HG03139 (cell line): ENCODE measurements around the gene ICE1.
"Not testable (repeated sequence)": the region's sequence is repeated elsewhere in the genome, so short reads cannot be mapped to it uniquely, and the experiment has no call there.

Experiments
- ATAC-seq: cut with Tn5 transposase; IDR thresholded peaks from one replicate; pipeline ENCODE4 v1.9.1; 2021; ENCODE audit not compliant: unreplicated experiment

Gene ICE1

GRCh38 chr5:5403741-5404140, 18.7 kb upstream of the ICE1 start:
- ATAC-seq: no peak

- no peak for ATAC-seq
These were observed 18.1 kb upstream of the ICE1 start for GRCh38 chr5:5404381-5404780.

- no peak for ATAC-seq
These were observed 17.0 kb upstream of the ICE1 start for GRCh38 chr5:5405441-5405840.

GRCh38 chr5:5407924-5408323, 14.6 kb upstream of the ICE1 start:
- no peak for ATAC-seq

- ATAC-seq: no peak
These were observed 13.2 kb upstream of the ICE1 start for GRCh38 chr5:5409151-5409810.

- not testable (repeated sequence) for ATAC-seq
These were observed 8.6 kb upstream of the ICE1 start for GRCh38 chr5:5413856-5414255.

GRCh38 chr5:5414999-5415398, 7.5 kb upstream of the ICE1 start:
- no peak for ATAC-seq

GRCh38 chr5:5416733-5417132, 5.7 kb upstream of the ICE1 start:
- ATAC-seq: no peak

GRCh38 chr5:5418006-5418405, 4.5 kb upstream of the ICE1 start:
- ATAC-seq: no peak

- no peak for ATAC-seq
These were observed 3.7 kb upstream of the ICE1 start for GRCh38 chr5:5418764-5419163.

GRCh38 chr5:5419291-5420210, 2.9 kb upstream of the ICE1 start:
- no peak for ATAC-seq

- no peak for ATAC-seq
These were observed 2.2 kb upstream of the ICE1 start for GRCh38 chr5:5420251-5420650.

GRCh38 chr5:5421149-5421960, 1.1 kb upstream of the ICE1 start:
- peak; percentile 25 for ATAC-seq

GRCh38 chr5:5422819-5423515, 490 bp downstream of the ICE1 start:
- ATAC-seq: peak; percentile 9

- ATAC-seq: no peak
These were observed 1.1 kb downstream of the ICE1 start for GRCh38 chr5:5423586-5423985.

- no peak for ATAC-seq
These were observed 2.3 kb downstream of the ICE1 start for GRCh38 chr5:5424736-5425135.

- ATAC-seq: no peak
These were observed 7.7 kb downstream of the ICE1 start for GRCh38 chr5:5430136-5430535.

GRCh38 chr5:5432020-5432707, 9.7 kb downstream of the ICE1 start:
- ATAC-seq: no peak

- ATAC-seq: no peak
These were observed 13.8 kb downstream of the ICE1 start for GRCh38 chr5:5436203-5436760.
